H7 (cell line): ENCODE measurements around the gene AHRR. TPM values are rescaled to one million over a fixed set of nuclear protein-coding genes. Genes with fewer than 3 reads are reported as not detected.

ENCODE experiments used
- DNase-seq: peaks from one replicate; pipeline ENCODE4 v3.0.0; 2012
- H3K27me3 ChIP-seq: 2 replicates; pipeline ENCODE4 v1.6.0; 2011; ENCODE audit warnings: mild to moderate bottlenecking, low read length; ENCODE audit not compliant: control insufficient read depth, insufficient read depth
- H3K36me3 ChIP-seq: replicated peaks from 2 replicates; pipeline ENCODE4 v1.5.1; 2011; ENCODE audit warnings: low read length; ENCODE audit not compliant: control insufficient read depth, insufficient read depth
- H3K4me3 ChIP-seq: 2 replicates; pipeline ENCODE4 v1.5.1; 2011; ENCODE audit warnings: low read depth, mild to moderate bottlenecking, control low read depth, low read length, moderate library complexity; ENCODE audit not compliant: insufficient read depth
- total RNA-seq: library from RNA; depleted of rRNA; stranded (reverse); fragments of >200 nt; shearing (Covaris generic); gene quantifications from 2 replicates; pipeline ENCODE4 v1.2.3, GENCODE V29; 2014

The AHRR gene
- total RNA-seq, 1 experiment from 2014 or later, result 1.4 TPM

DNA sequence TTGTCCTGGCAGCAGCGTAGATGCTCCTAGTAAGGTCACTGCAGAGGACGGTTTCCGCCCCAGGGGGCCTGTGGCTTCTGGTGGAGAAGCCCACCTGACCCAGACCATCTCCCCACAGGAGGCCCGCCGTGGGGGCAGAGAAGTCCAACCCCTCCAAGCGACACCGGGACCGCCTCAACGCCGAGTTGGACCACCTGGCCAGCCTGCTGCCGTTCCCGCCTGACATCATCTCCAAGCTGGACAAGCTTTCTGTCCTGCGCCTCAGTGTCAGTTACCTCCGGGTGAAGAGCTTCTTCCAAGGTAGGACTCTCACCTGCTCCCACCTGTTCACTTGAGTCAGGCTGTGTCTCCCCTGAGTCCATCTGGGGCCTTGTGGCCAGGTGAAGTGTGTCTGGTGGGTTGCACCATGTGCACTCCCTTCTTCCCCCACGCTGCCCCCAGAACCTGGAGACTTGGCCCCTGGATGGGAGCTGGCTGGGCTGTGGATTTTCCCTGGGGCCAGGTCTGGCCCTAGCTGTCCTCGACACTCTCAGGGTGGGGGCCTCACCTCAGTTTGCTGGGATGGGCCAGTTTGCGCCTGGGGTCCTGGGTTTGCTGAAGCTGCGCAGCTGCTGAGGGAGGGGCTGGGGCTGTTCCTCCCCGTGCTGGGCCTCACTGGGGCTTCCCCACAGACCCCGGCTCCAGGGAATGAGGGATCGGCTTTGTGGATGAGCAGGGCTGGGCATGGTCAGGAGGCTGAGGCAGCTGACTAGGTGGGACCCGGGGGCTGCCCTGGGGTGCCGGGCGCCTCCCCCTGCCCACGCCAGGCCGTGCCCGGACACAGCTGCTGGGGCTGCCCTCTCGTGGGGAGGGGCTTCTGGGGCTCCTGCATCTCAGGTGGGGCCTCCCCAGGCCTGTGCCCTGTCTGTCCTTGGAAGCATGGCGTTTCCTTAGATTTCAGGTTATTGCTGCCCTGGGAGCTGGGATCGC is 32.4 kb downstream of the AHRR start:
- H3K4me3 ChIP-seq, result no peak overlapping the region
- no peaks in the 10 kb centered on the region for H3K27me3 ChIP-seq
- peak; percentile 62 for DNase-seq

GRCh38 chr5:354581-355378 is 33.3 kb downstream of the AHRR start:
- no peaks in the 10 kb centered on the region for H3K36me3 ChIP-seq
- no peaks in the 10 kb centered on the region for H3K27me3 ChIP-seq
- DNase-seq, result peak; percentile 55
- no peak overlapping the region for H3K4me3 ChIP-seq

More for the DNA sequence above, 32.4 kb downstream of the AHRR start:
- no peaks in the 10 kb centered on the region for H3K36me3 ChIP-seq

DNA sequence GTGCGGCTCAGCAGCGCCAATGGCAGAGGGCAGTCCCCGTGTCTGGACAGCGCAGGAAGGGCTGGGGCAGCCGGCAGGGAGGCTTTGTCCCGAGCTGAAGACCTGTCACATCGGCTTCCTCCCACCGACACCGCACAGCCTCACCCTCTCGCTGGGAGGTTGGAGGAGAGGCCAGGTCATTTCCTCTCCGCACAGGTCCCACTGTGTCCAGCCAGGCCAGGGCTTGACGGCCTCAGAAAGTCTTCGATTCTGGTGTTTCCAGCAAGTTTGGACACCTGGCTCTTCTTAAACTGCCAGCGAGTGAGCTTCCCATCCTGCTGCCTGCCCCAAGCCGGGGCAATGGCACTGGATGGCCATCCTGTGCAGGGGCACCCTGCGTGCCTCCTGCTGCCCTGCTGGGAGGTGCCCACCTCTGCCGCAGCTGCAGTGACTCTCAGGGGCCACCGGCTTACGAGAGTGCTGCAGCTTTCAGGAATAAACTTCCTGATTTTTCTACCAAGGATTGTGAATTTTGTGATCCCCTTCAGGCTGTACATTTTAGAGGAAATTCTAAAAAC is 33.9 kb downstream of the AHRR start:
- H3K36me3 ChIP-seq, result no peaks in the 10 kb centered on the region
- no peak overlapping the region for H3K4me3 ChIP-seq
- peak; percentile 62 for DNase-seq
- no peaks in the 10 kb centered on the region for H3K27me3 ChIP-seq

- peak; percentile 33 for DNase-seq
- no peaks in the 10 kb centered on the region for H3K27me3 ChIP-seq
- H3K4me3 ChIP-seq, result no peak overlapping the region
- no peaks in the 10 kb centered on the region for H3K36me3 ChIP-seq
Observed at GRCh38 chr5:355958-356357, 34.4 kb downstream of the AHRR start.

GRCh38 chr5:359301-359897 is 37.9 kb downstream of the AHRR start:
- no peaks in the 10 kb centered on the region for H3K36me3 ChIP-seq

DNA sequence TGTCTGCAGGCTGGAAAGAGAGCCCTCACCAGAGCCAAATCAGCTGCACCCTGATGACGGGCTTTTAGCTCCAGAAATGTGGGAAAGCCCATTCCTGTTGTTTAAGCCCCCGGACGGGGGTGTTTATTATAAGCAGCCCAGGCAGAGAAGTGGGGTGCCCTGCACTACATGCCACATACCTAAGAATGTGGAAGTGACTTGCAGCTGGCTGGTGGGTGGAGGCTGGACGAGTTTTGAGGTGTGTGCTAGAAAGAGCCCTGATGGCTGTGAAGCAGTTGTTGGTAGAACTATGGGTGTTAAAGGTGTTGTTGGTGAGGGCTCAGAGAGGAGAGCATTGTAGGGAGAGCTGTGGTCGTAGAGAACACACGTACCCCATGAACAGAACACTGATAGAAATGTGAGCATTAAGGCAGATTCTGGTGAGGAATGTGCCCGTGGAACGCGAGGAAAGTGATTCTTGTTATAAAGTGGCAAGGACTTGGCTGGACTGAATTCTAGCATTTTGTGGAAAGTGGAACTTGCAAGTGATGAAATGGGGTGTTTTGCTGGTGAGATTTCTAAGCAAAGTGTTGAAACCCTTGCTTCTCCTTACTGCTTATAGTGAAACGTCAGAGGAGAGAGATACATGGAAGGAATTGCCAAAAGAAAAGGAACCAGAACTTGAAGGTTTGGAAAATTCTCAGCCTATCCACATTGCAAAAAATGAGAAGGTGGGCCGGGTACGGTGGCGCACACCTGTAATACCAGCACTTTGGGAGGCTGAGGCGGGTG is 38.9 kb downstream of the AHRR start:
- H3K36me3 ChIP-seq, result no peaks in the 10 kb centered on the region
- H3K27me3 ChIP-seq, result no peaks in the 10 kb centered on the region
- peak; percentile 24 for DNase-seq
- H3K4me3 ChIP-seq, result no peak overlapping the region

More at GRCh38 chr5:359301-359897, 37.9 kb downstream of the AHRR start:
- Histone ChIP-seq H3K27me3 (no peaks in the 10 kb centered on the region), H3K4me3 (no peak overlapping the region)
- DNase-seq, result peak; percentile 44

DNA sequence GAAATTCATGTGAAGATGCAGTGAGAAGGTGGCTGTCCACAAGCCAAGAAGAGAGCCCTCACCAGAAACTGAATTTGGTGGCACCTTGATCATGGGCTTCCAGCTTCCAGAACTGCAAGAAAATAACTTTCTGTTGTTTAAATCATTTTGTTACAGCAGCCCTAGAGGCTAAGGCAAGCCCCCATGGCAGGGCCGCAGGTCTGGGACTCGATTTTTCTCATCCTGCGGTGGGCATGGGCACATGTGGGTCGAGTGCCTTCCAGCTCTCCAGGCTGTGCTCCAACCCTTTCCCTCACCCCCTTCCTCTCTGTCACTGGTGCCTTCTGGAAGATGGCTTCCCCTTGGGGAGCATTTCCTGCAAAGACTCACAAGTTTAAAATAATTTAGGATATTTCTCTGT is 40.7 kb downstream of the AHRR start:
- Histone ChIP-seq H3K4me3 (no peak overlapping the region), H3K36me3 (no peaks in the 10 kb centered on the region), H3K27me3 (no peaks in the 10 kb centered on the region)
- DNase-seq, result no peak

- no peak for DNase-seq
- Histone ChIP-seq H3K4me3 (no peak overlapping the region), H3K27me3 (no peaks in the 10 kb centered on the region), H3K36me3 (no peaks in the 10 kb centered on the region)
Observed at GRCh38 chr5:362978-363765, 41.7 kb downstream of the AHRR start.

DNA sequence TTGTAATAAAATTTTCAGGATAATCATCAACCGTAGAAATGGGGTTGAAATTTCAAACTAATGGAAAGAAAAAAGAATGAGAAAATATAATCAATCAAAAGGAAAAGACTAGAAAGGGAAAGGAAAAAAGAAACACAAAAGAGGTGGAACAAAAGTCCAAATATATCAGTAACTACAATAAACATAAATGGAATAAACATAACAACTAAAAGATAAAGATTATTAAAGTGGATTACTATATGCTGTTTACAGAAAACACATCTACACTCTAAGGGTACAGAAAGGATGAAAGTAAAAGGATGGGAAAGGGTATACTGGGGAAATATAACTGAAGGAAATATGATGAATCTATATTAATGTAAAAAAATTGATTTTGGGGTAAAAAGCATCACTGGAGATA is 43.0 kb downstream of the AHRR start:
- H3K4me3 ChIP-seq, result no peak overlapping the region
- no peaks in the 10 kb centered on the region for H3K27me3 ChIP-seq
- no peaks in the 10 kb centered on the region for H3K36me3 ChIP-seq
- DNase-seq, result no peak

DNA sequence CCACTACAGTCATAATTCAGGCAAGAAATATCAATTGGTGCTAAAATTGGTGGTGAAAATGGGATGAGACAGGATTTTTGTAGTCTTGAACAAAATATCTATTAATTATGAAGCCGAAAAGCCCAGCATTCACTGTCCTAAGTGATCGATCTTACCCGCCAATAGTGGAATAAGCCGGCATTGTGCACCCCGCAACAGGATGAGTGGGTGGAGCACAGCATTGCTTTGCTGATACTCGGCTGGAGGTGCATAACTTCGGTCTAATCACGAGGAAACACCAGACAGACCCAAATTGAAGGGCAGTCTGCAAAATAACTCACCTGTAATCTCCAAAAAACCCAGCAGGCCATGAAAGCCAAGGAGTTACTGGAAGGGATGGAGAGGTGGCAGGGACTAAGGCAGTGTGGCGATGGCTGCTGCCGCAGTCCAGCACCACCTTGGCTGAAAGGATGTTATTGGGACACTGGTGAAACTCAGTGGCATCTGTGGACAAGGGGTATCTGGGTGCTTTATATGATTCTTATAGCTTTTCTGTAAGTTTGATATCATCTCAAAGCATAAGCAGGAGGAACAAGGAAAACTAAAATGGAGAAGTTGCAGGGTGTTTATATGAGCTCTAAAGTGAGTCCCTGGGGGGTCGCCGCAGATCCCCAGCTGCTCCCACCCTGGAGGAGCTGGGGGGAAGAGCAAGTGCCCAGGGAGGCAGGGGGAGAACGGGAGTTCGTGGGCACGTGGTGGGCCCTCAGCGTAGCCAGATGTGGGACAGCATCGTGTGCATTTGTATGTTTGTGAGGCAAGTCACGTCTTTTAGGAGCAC is 45.2 kb downstream of the AHRR start:
- no peaks in the 10 kb centered on the region for H3K36me3 ChIP-seq
- no peak for DNase-seq
- H3K4me3 ChIP-seq, result no peak overlapping the region
- no peaks in the 10 kb centered on the region for H3K27me3 ChIP-seq

DNA sequence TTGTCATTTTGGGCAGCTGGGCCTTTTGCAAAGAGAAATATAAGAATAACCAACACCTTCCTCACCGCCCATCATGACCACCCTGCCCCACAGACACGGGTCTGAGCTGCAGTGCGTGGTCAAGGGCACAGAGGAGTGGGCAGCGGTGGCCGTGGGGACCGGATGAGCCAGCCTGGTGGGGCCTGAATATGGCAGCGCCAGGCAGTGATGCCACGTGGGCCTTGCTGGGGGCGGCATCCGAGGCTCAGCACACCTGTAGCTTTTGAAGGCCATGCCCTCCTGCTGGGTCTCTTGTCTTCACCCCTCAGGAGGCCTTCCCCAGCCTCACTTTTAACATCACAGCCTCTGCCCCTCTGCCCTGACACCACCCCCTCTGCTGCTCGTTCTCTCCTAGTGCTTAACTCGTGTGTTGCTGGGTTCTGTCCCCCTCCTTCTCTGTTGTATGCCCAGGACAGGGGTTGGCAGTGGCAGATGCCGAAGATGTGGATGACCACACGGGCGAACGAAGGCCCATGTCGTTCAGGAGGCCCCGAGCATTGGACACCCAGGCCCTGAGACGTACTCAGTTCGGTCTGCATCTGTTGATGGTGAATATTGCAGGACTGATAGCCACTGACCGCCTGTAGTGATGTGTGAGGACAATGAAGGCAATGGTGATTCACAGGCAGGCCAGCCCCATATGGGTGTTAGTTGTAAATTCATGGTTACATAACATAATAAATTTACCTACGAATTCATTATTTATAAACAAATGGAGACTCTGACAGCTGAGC is 46.0 kb downstream of the AHRR start:
- Histone ChIP-seq H3K36me3 (no peaks in the 10 kb centered on the region), H3K27me3 (no peaks in the 10 kb centered on the region), H3K4me3 (no peak overlapping the region)
- peak; percentile 65 for DNase-seq
